ENCODE data around the gene ZNF26. TPM values are rescaled to one million over a fixed set of nuclear protein-coding genes. Genes with fewer than 3 reads are reported as not detected.

The ZNF26 gene
- total and polyA plus RNA-seq, 2 experiments from 2014 or later: 6.1 to 18.5 TPM

- no peak for DNase-seq (ENCODE audit: low read depth in 1 of 2, low spot score in 1 of 2)
- H3K9me3 ChIP-seq (ENCODE audit: low read depth): no peaks in the 10 kb centered on the region
- no peak for TF ChIP-seq CTCF (IDR thresholded peaks at IDR 0.05; ENCODE audit: low read depth, low read length)
- no peaks in the 10 kb centered on the region for H3K27me3 ChIP-seq
- H3K27ac ChIP-seq: no peak overlapping the region
- peaks cover 29% of the 10 kb centered on the region for H3K36me3 ChIP-seq
- H3K4me1 ChIP-seq (ENCODE audit: low read depth): no peaks in the 10 kb centered on the region
- H3K4me3 ChIP-seq: no peak overlapping the region
Measured at GRCh38 chr12:132942611-132943010, 43.6 kb upstream of the ZNF26 start.

GRCh38 chr12:132945806-132946205 is 40.4 kb upstream of the ZNF26 start:
- peaks cover 29% of the 10 kb centered on the region for H3K36me3 ChIP-seq
- no peak overlapping the region for H3K27ac ChIP-seq
- H3K4me1 ChIP-seq (ENCODE audit: low read depth): no peaks in the 10 kb centered on the region
- no peak overlapping the region for H3K4me3 ChIP-seq
- H3K9me3 ChIP-seq (ENCODE audit: low read depth): no peaks in the 10 kb centered on the region
- TF ChIP-seq CTCF (IDR thresholded peaks at IDR 0.05; ENCODE audit: low read depth, low read length): no peak
- no peak for DNase-seq (ENCODE audit: low read depth in 1 of 2, low spot score in 1 of 2)
- no peaks in the 10 kb centered on the region for H3K27me3 ChIP-seq

GRCh38 chr12:132946246-132946820 is 39.8 kb upstream of the ZNF26 start:
- H3K4me3 ChIP-seq: no peak overlapping the region
- no peaks in the 10 kb centered on the region for H3K9me3 ChIP-seq (ENCODE audit: low read depth)
- no peak for TF ChIP-seq CTCF (IDR thresholded peaks at IDR 0.05; ENCODE audit: low read depth, low read length)
- H3K4me1 ChIP-seq (ENCODE audit: low read depth): no peaks in the 10 kb centered on the region
- H3K27me3 ChIP-seq: no peaks in the 10 kb centered on the region
- H3K27ac ChIP-seq: no peak overlapping the region
- H3K36me3 ChIP-seq: peaks cover 28% of the 10 kb centered on the region
- DNase-seq (ENCODE audit: low read depth in 1 of 2, low spot score in 1 of 2): no peak

- no peaks in the 10 kb centered on the region for H3K9me3 ChIP-seq (ENCODE audit: low read depth)
- H3K27ac ChIP-seq: no peak overlapping the region
- H3K36me3 ChIP-seq: peaks cover 12% of the 10 kb centered on the region
- no peak overlapping the region for H3K4me3 ChIP-seq
- no peaks in the 10 kb centered on the region for H3K27me3 ChIP-seq
- DNase-seq (ENCODE audit: low read depth in 1 of 2, low spot score in 1 of 2): no peak
- no peaks in the 10 kb centered on the region for H3K4me1 ChIP-seq (ENCODE audit: low read depth)
- no peak for TF ChIP-seq CTCF (IDR thresholded peaks at IDR 0.05; ENCODE audit: low read depth, low read length)
Measured at GRCh38 chr12:132948146-132949066, 37.8 kb upstream of the ZNF26 start.

- Histone ChIP-seq H3K4me1 (ENCODE audit: low read depth) (peaks cover 3% of the 10 kb centered on the region), H3K27ac (no peak overlapping the region), H3K4me3 (no peak overlapping the region), H3K9me3 (ENCODE audit: low read depth) (no peaks in the 10 kb centered on the region), H3K27me3 (no peaks in the 10 kb centered on the region), H3K36me3 (no peaks in the 10 kb centered on the region)
- no peak for DNase-seq (ENCODE audit: low read depth in 1 of 2, low spot score in 1 of 2)
- no peak for TF ChIP-seq CTCF (IDR thresholded peaks at IDR 0.05; ENCODE audit: low read depth, low read length)
Measured at GRCh38 chr12:132949936-132950837, 36.0 kb upstream of the ZNF26 start.

All from cardiac muscle cell (in vitro differentiated cells and primary cell).